ENCODE results near the gene CPEB3. TPM values are rescaled to one million over a fixed set of nuclear protein-coding genes. Genes with fewer than 3 reads are reported as not detected.

Gene CPEB3
- total and polyA plus RNA-seq, 2 donors (not counting 3 experiments of a cell fraction or from before 2014, with no cell fraction given), result 0.80 to 2.2 TPM

GRCh38 chr10:92278996-92279696, 11.7 kb downstream of the CPEB3 start:
- no TSS peak for BruUV-seq (replicated peaks)
- no peaks in the 10 kb centered on the region for H3K9me1 ChIP-seq (replicated peaks; ENCODE audit: control insufficient read depth, extremely low read depth, insufficient read depth, low read length)
- FAIRE-seq, result no peak
- no peaks in the 10 kb centered on the region for H3K9me3 ChIP-seq (replicated peaks; ENCODE audit: control insufficient read depth, insufficient read depth, low read length)
- no peaks in the 10 kb centered on the region for H4K20me1 ChIP-seq (replicated peaks; ENCODE audit: control insufficient read depth, extremely low read depth, insufficient read depth, low read length)
- H3K4me3 ChIP-seq (replicated peaks in 1 of 3; ENCODE audit: insufficient read depth in 1 of 3, low read depth in 1 of 3, low read length in 3 of 3), result no peak overlapping the region
- H3K27me3 ChIP-seq (ENCODE audit: control insufficient read depth in 2 of 2, insufficient read depth in 2 of 2, low read length in 2 of 2), result no peaks in the 10 kb centered on the region
- ChIA-PET POLR2A (no interaction called here), CTCF (interaction anchor here (2.6 kb wide), 1 partner anchor 12 kb away, joined by 13 read pairs; the partner anchor contains the start of genes CPEB3 and MARCHF5)
- no peak overlapping the region for H2AFZ ChIP-seq (ENCODE audit: low read depth, low read length)
- H3K4me2 ChIP-seq (ENCODE audit: insufficient read depth, low read length), result no peak overlapping the region
- H3K4me1 ChIP-seq (ENCODE audit: control insufficient read depth, extremely low read depth, insufficient read depth, low read length), result peaks cover 2% of the 10 kb centered on the region
- H3K9ac ChIP-seq (replicated peaks; ENCODE audit: extremely low read depth, insufficient read depth, low read length), result no peak overlapping the region
- dilution Hi-C loops (cut with MboI; ENCODE audit: extremely low pct_ligation_motif_present, low sequenced_read_pairs), result no loop called here
- H3K27ac ChIP-seq (ENCODE audit: insufficient read depth, low read depth, low read length), result no peak overlapping the region
- H3K79me2 ChIP-seq (ENCODE audit: control insufficient read depth, insufficient read depth, low read length), result no peaks in the 10 kb centered on the region
- H3K36me3 ChIP-seq (ENCODE audit: control insufficient read depth in 2 of 2, extremely low read depth in 1 of 2, insufficient read depth in 2 of 2, low read length in 2 of 2), result no peaks in the 10 kb centered on the region
- no peak for TF ChIP-seq POLR2AphosphoS5 (IDR thresholded peaks at IDR 0.05; ENCODE audit: insufficient read depth, low read depth, low read length)
- no peak for TF ChIP-seq MYC (IDR thresholded peaks at IDR 0.05; ENCODE audit: low read depth, low read length)
- no peak for TF ChIP-seq MAX (IDR thresholded peaks at IDR 0.05; ENCODE audit: insufficient read depth, insufficient read length)
- no peak for TF ChIP-seq EZH2 (IDR thresholded peaks at IDR 0.05; ENCODE audit: borderline replicate concordance, low read depth, low read length, severe bottlenecking)
- no peak for TF ChIP-seq GATA2 (IDR thresholded peaks at IDR 0.05; ENCODE audit: insufficient read depth, insufficient read length, low read depth, low read length)
- TF ChIP-seq POLR2A (IDR thresholded peaks at IDR 0.05; ENCODE audit: low read depth, low read length), result no peak
- TF ChIP-seq CTCF (IDR thresholded peaks at IDR 0.05; ENCODE audit: extremely low read depth in 1 of 2, insufficient read depth in 1 of 2, low read depth in 1 of 2, low read length in 2 of 2), result no peak
- no peak for TF ChIP-seq FOS (IDR thresholded peaks at IDR 0.05; ENCODE audit: borderline replicate concordance, insufficient read depth, low read length)
- TF ChIP-seq JUN (IDR thresholded peaks at IDR 0.05; ENCODE audit: borderline replicate concordance, insufficient read depth, insufficient read length, low read depth), result no peak
- intact Hi-C loops (cut with micrococcal nuclease), result no loop called here
- DNase-seq (ENCODE audit: low read depth, low spot score), result peak; percentile 33

All from endothelial cell of umbilical vein (primary cell).